HepG2 (cell line): ENCODE results near the gene ZNF22. TPM values are rescaled to one million over a fixed set of nuclear protein-coding genes. Genes with fewer than 3 reads are reported as not detected.

Experiments used
- ATF7-NPFF ChIP-seq: sonication (generic); formaldehyde crosslinking; IDR thresholded peaks from 2 replicates; pipeline ENCODE4 v1.8.1; 2023; ENCODE audit warnings: mild to moderate bottlenecking, low read depth, missing genetic modification reagents, moderate library complexity
- ATM ChIP-seq: fragments of 450-650 bp; IDR thresholded peaks from 2 replicates; pipeline ENCODE4 v1.7.1; 2017; ENCODE audit warnings: mild to moderate bottlenecking, borderline replicate concordance
- BHLHE40 ChIP-seq: IDR thresholded peaks from 2 replicates; pipeline ENCODE4 v1.6.1; 2011; ENCODE audit warnings: low read length, improper control_type of control experiment
- HNF1A ChIP-seq, 2 experiments: sonication (generic) in 1 of 2; formaldehyde crosslinking in 1 of 2; IDR thresholded peaks; 2 replicates each; pipeline versions ENCODE4 v1.4.0 to v1.6.1; 2016 to 2020; ENCODE audit warnings: borderline replicate concordance in 1 of 2, low read depth in 1 of 2, mild to moderate bottlenecking in 1 of 2, missing genetic modification reagents in 1 of 2
- HNRNPUL1 ChIP-seq: fragments of 200-400 bp; formaldehyde crosslinking; IDR thresholded peaks from 2 replicates; pipeline ENCODE4 v1.6.1; 2017; ENCODE audit warnings: low read depth, mild to moderate bottlenecking, low read length, moderate library complexity
- IKZF1 ChIP-seq: fragments of 450-650 bp; IDR thresholded peaks from 2 replicates; pipeline ENCODE4 v1.7.1; 2016
- MTF2 ChIP-seq: sonication (generic); formaldehyde crosslinking; IDR thresholded peaks from 2 replicates; pipeline ENCODE4 v1.5.0; 2020; ENCODE audit warnings: missing genetic modification reagents, borderline replicate concordance
- MXD4 ChIP-seq: IDR thresholded peaks from 2 replicates; pipeline ENCODE4 v1.6.1; 2016; ENCODE audit warnings: mild to moderate bottlenecking, missing biosample characterization, missing genetic modification reagents
- NCOA1 ChIP-seq: sonication (generic); formaldehyde crosslinking; IDR thresholded peaks from 2 replicates; pipeline ENCODE4 v1.9.0; 2021; ENCODE audit warnings: missing genetic modification reagents
- NFE2L2 ChIP-seq: fragments of 150-350 bp; IDR thresholded peaks from 2 replicates; pipeline ENCODE4 v1.6.1; 2014; ENCODE audit warnings: low read length
- SKI ChIP-seq: fragments of 450-650 bp; IDR thresholded peaks from one replicate; pipeline ENCODE4 v1.6.1; 2018; ENCODE audit warnings: mild to moderate bottlenecking; ENCODE audit not compliant: partially characterized antibody
- WIZ ChIP-seq: sonication (generic); formaldehyde crosslinking; IDR thresholded peaks from 2 replicates; pipeline ENCODE4 v1.5.1; 2020; ENCODE audit warnings: mild to moderate bottlenecking, missing genetic modification reagents
- ZNF24 ChIP-seq: fragments of 450-650 bp; IDR thresholded peaks from 2 replicates; pipeline ENCODE4 v1.6.1; 2017; ENCODE audit warnings: antibody characterized with exemption, mild to moderate bottlenecking
- ZNF430 ChIP-seq: sonication (generic); formaldehyde crosslinking; IDR thresholded peaks from 2 replicates; pipeline ENCODE4 v1.9.0; 2021; ENCODE audit warnings: mild to moderate bottlenecking, missing genetic modification reagents
- ZNF891 ChIP-seq: sonication (generic); formaldehyde crosslinking; IDR thresholded peaks from 2 replicates; pipeline ENCODE4 v1.5.0; 2020; ENCODE audit warnings: mild to moderate bottlenecking, missing genetic modification reagents
- polyA plus RNA-seq, 8 experiments: library from polyadenylated mRNA; depleted of rRNA in 3 of 8; stranded (reverse) in 7 of 8; unstranded in 1 of 8; fragments of >200 nt; fragmentation: Illumina TruSeq in 4 of 8; extraction: Trizol in 4 of 8; gene quantifications; 2 replicates each; pipeline versions ENCODE4 v1.2.1 to v1.2.3, GENCODE V29; 2011 to 2016; ENCODE audit warnings: low read depth in 4 of 8, missing spikeins in 1 of 8, mixed read lengths in 1 of 8; ENCODE audit not compliant: insufficient read depth in 1 of 8
- total RNA-seq, 5 experiments: library from RNA; depleted of rRNA; stranded (reverse); fragments of >200 nt; fragmentation: Illumina TruSeq; extraction: Trizol; gene quantifications; 2 replicates each; pipeline ENCODE4 v1.2.3, GENCODE V29; 2016; ENCODE audit warnings: low read depth in 1 of 5
- TF ChIP-seq, protein P1 (sequence below): sonication (generic); formaldehyde crosslinking; IDR thresholded peaks from 2 replicates; pipeline ENCODE4 v1.9.0; 2021; ENCODE audit warnings: missing genetic modification reagents, borderline replicate concordance
- TF ChIP-seq, protein P2 (sequence below): sonication (generic); formaldehyde crosslinking; IDR thresholded peaks from 2 replicates; pipeline ENCODE4 v1.4.0; 2020; ENCODE audit warnings: mild to moderate bottlenecking, missing genetic modification reagents
- TF ChIP-seq, protein P3 (sequence below): fragments of 450-650 bp; IDR thresholded peaks from 2 replicates; pipeline ENCODE4 v1.6.1; 2017; ENCODE audit warnings: mild to moderate bottlenecking

Gene ZNF22
- total and polyA plus RNA-seq, 2 of the 13 experiments (the other 11 are each of a cell fraction or from before 2014, with no cell fraction given): 0.40 to 1.3 TPM

- no peak for TF ChIP-seq ZNF430
- no peak for TF ChIP-seq MTF2
- no peak for TF ChIP-seq HNRNPUL1
- TF ChIP-seq, protein P1, sequence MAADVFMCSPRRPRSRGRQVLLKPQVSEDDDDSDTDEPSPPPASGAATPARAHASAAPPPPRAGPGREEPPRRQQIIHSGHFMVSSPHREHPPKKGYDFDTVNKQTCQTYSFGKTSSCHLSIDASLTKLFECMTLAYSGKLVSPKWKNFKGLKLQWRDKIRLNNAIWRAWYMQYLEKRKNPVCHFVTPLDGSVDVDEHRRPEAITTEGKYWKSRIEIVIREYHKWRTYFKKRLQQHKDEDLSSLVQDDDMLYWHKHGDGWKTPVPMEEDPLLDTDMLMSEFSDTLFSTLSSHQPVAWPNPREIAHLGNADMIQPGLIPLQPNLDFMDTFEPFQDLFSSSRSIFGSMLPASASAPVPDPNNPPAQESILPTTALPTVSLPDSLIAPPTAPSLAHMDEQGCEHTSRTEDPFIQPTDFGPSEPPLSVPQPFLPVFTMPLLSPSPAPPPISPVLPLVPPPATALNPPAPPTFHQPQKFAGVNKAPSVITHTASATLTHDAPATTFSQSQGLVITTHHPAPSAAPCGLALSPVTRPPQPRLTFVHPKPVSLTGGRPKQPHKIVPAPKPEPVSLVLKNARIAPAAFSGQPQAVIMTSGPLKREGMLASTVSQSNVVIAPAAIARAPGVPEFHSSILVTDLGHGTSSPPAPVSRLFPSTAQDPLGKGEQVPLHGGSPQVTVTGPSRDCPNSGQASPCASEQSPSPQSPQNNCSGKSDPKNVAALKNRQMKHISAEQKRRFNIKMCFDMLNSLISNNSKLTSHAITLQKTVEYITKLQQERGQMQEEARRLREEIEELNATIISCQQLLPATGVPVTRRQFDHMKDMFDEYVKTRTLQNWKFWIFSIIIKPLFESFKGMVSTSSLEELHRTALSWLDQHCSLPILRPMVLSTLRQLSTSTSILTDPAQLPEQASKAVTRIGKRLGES (CRISPR knock-in tag): no peak
- TF ChIP-seq ATM: no peak
- TF ChIP-seq IKZF1: no peak
- TF ChIP-seq ZNF891: no peak
- TF ChIP-seq BHLHE40: no peak
- no peak for TF ChIP-seq MXD4
- no peak for TF ChIP-seq ZNF24
- no peak for TF ChIP-seq NCOA1 (CRISPR knock-in tag)
- no peak for TF ChIP-seq WIZ
- no peak for TF ChIP-seq ATF7-NPFF
- TF ChIP-seq, protein P2, sequence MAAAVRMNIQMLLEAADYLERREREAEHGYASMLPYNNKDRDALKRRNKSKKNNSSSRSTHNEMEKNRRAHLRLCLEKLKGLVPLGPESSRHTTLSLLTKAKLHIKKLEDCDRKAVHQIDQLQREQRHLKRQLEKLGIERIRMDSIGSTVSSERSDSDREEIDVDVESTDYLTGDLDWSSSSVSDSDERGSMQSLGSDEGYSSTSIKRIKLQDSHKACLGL: no peak
- no peak for TF ChIP-seq HNF1A (IDR thresholded peaks at IDR 0.05; ENCODE audit: low read depth)
- TF ChIP-seq HNF1A (CRISPR knock-in tag; IDR thresholded peaks at IDR 0.05; ENCODE audit: borderline replicate concordance): no peak
- TF ChIP-seq, protein P3, sequence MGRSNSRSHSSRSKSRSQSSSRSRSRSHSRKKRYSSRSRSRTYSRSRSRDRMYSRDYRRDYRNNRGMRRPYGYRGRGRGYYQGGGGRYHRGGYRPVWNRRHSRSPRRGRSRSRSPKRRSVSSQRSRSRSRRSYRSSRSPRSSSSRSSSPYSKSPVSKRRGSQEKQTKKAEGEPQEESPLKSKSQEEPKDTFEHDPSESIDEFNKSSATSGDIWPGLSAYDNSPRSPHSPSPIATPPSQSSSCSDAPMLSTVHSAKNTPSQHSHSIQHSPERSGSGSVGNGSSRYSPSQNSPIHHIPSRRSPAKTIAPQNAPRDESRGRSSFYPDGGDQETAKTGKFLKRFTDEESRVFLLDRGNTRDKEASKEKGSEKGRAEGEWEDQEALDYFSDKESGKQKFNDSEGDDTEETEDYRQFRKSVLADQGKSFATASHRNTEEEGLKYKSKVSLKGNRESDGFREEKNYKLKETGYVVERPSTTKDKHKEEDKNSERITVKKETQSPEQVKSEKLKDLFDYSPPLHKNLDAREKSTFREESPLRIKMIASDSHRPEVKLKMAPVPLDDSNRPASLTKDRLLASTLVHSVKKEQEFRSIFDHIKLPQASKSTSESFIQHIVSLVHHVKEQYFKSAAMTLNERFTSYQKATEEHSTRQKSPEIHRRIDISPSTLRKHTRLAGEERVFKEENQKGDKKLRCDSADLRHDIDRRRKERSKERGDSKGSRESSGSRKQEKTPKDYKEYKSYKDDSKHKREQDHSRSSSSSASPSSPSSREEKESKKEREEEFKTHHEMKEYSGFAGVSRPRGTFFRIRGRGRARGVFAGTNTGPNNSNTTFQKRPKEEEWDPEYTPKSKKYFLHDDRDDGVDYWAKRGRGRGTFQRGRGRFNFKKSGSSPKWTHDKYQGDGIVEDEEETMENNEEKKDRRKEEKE: no peak
- TF ChIP-seq NFE2L2: no peak
- no peak for TF ChIP-seq SKI
Observed at GRCh38 chr10:44990302-44990655, 10.4 kb upstream of the ZNF22 start (continued).
